ENCODE results near the gene TMUB2. TPM values are rescaled to one million over a fixed set of nuclear protein-coding genes. Genes with fewer than 3 reads are reported as not detected.
A peak's percentile ranks its signal among the peaks of the same experiment; 100 is the strongest.

Gene TMUB2
- total RNA-seq, 1 experiment from 2014 or later: 25.1 TPM

DNA sequence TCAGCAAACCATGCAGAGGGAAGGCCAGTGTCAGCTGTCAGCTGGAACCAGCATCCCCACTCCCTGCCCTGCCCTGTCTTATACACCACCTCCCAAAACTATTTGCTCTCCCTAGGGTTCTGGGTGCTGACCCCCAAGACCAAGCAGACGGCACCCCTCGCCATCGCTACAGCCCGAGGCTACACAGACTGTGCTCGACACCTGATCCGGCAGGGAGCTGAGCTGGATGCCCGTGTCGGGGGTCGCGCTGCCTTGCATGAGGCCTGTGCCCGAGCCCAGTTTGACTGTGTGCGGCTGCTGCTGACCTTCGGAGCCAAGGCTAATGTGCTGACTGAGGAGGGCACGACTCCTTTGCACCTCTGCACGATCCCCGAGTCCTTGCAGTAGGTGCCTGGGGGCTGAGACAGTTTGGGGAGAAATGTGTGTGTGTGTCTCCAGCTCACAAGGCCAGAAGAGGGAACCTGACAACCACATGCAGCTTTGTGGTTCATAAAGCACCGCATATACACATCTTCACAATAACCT lies 14.8 kb upstream of the TMUB2 start:
- H3K27ac ChIP-seq (ENCODE audit: low read depth, low read length): no peak overlapping the region
- no peak for DNase-seq (ENCODE audit: low read depth, low spot score)
- H3K4me1 ChIP-seq (ENCODE audit: control insufficient read depth in 1 of 2, insufficient read depth in 2 of 2, low read length in 2 of 2): peaks cover 0 to 13% of the 10 kb centered on the region in 2 experiments; a peak in 2 of 4 replicates
- ATAC-seq: no peak
- no peak overlapping the region for H3K4me2 ChIP-seq (ENCODE audit: low read length)
- ChIA-PET RAD21 (ENCODE audit: low non-redundant PET in 1 of 2, low total read pairs in 2 of 2, uncharacterized antibody in 2 of 2, unreplicated experiment in 2 of 2) (no interaction called here), CTCF (no interaction called here), POLR2A (interaction anchor here (1.1 to 1.3 kb wide), 2 partner anchors 13 to 17 kb away, joined by 3 to 4 read pairs; no protein-coding TSS in a partner anchor)
- H3K36me3 ChIP-seq (ENCODE audit: control insufficient read depth in 1 of 2, insufficient read depth in 2 of 2, low read length in 2 of 2): peaks cover 0 to 3% of the 10 kb centered on the region in 2 experiments; a peak in 1 of 4 replicates
- H4K20me1 ChIP-seq (ENCODE audit: insufficient read depth): no peaks in the 10 kb centered on the region
- no peaks in the 10 kb centered on the region for H3K27me3 ChIP-seq (ENCODE audit: insufficient read depth, low read length)
- TF ChIP-seq, protein P1, sequence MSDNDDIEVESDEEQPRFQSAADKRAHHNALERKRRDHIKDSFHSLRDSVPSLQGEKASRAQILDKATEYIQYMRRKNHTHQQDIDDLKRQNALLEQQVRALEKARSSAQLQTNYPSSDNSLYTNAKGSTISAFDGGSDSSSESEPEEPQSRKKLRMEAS (IDR thresholded peaks at IDR 0.05): no peak
- no peak for TF ChIP-seq TCF7L2 (IDR thresholded peaks at IDR 0.05; ENCODE audit: borderline replicate concordance, extremely low read depth, insufficient read depth, insufficient read length)
- TF ChIP-seq EGR1 (IDR thresholded peaks at IDR 0.05; ENCODE audit: low read depth): no peak
- TF ChIP-seq SRF (IDR thresholded peaks at IDR 0.05; ENCODE audit: low read depth): no peak
- TF ChIP-seq POLR2AphosphoS5 (IDR thresholded peaks at IDR 0.05; ENCODE audit: low read depth, low read length): 0 out of 2 replicates have a peak, but pooled peaks have one; percentile 6
- no peaks in the 10 kb centered on the region for H3K9me3 ChIP-seq (ENCODE audit: control insufficient read depth in 1 of 2, insufficient read depth in 1 of 2, low read depth in 1 of 2, low read length in 2 of 2)
- intact Hi-C loops (cut with micrococcal nuclease): no loop called here
- H3K4me3 ChIP-seq (replicated peaks in 1 of 2; ENCODE audit: low read depth in 1 of 2, low read length in 2 of 2): no peak overlapping the region
- H3K9me2 ChIP-seq (ENCODE audit: insufficient read depth): no peaks in the 10 kb centered on the region
- H3K79me2 ChIP-seq (ENCODE audit: insufficient read depth, low read length): no peaks in the 10 kb centered on the region
- no peak overlapping the region for H3K9ac ChIP-seq (ENCODE audit: low read length)
- no TSS peak for BruUV-seq (replicated peaks)
- no peak overlapping the region for H2AFZ ChIP-seq (ENCODE audit: low read depth, low read length, poor library complexity, severe bottlenecking)

GRCh38 chr17:44174427-44174826 lies 12.3 kb upstream of the TMUB2 start:
- no peak for ATAC-seq
- no peak overlapping the region for H3K27ac ChIP-seq (ENCODE audit: low read depth, low read length)
- no peak overlapping the region for H3K4me3 ChIP-seq (replicated peaks in 1 of 2; ENCODE audit: low read depth in 1 of 2, low read length in 2 of 2)
- peaks cover 6 to 9% of the 10 kb centered on the region in 2 experiments; a peak in 3 of 4 replicates for H3K36me3 ChIP-seq (ENCODE audit: control insufficient read depth in 1 of 2, insufficient read depth in 2 of 2, low read length in 2 of 2)
- no peaks in the 10 kb centered on the region for H3K79me2 ChIP-seq (ENCODE audit: insufficient read depth, low read length)
- no peaks in the 10 kb centered on the region for H4K20me1 ChIP-seq (ENCODE audit: insufficient read depth)
- no peak overlapping the region for H3K9ac ChIP-seq (ENCODE audit: low read length)
- TF ChIP-seq SP1 (IDR thresholded peaks at IDR 0.05; ENCODE audit: low read depth): no peak
- no peak for TF ChIP-seq ZNF274 (IDR thresholded peaks at IDR 0.05; ENCODE audit: low read depth, low read length)
- no peak for TF ChIP-seq RAD21 (IDR thresholded peaks at IDR 0.05; ENCODE audit: low read depth)
- no peak for TF ChIP-seq EZH2phosphoT487 (IDR thresholded peaks at IDR 0.05; ENCODE audit: borderline replicate concordance)
- TF ChIP-seq EZH2 (IDR thresholded peaks at IDR 0.05): no peak
- TF ChIP-seq POLR2A (IDR thresholded peaks at IDR 0.05; ENCODE audit: borderline replicate concordance, extremely low read depth, insufficient read depth, insufficient read length): no peak
- TF ChIP-seq CEBPB (IDR thresholded peaks at IDR 0.05; ENCODE audit: low read depth): no peak
- TF ChIP-seq ATF3 (IDR thresholded peaks at IDR 0.05): no peak
- TF ChIP-seq, protein P2, sequence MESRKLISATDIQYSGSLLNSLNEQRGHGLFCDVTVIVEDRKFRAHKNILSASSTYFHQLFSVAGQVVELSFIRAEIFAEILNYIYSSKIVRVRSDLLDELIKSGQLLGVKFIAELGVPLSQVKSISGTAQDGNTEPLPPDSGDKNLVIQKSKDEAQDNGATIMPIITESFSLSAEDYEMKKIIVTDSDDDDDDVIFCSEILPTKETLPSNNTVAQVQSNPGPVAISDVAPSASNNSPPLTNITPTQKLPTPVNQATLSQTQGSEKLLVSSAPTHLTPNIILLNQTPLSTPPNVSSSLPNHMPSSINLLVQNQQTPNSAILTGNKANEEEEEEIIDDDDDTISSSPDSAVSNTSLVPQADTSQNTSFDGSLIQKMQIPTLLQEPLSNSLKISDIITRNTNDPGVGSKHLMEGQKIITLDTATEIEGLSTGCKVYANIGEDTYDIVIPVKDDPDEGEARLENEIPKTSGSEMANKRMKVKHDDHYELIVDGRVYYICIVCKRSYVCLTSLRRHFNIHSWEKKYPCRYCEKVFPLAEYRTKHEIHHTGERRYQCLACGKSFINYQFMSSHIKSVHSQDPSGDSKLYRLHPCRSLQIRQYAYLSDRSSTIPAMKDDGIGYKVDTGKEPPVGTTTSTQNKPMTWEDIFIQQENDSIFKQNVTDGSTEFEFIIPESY (IDR thresholded peaks at IDR 0.05; ENCODE audit: extremely low read depth, insufficient replicate concordance, low read length): no peak
- TF ChIP-seq ELF1 (IDR thresholded peaks at IDR 0.05; ENCODE audit: borderline replicate concordance, low read depth): no peak
- TF ChIP-seq SRF (IDR thresholded peaks at IDR 0.05; ENCODE audit: low read depth): no peak
- no peak for TF ChIP-seq CBX3 (IDR thresholded peaks at IDR 0.05; ENCODE audit: low read depth)
- no peaks in the 10 kb centered on the region for H3K27me3 ChIP-seq (ENCODE audit: insufficient read depth, low read length)
- H3K4me1 ChIP-seq (ENCODE audit: control insufficient read depth in 1 of 2, insufficient read depth in 2 of 2, low read length in 2 of 2): peaks cover 0 to 7% of the 10 kb centered on the region in 2 experiments; a peak in 1 of 4 replicates
- CTCF ChIA-PET: interaction anchor here (1.2 kb wide), 1 partner anchor 11 kb away, joined by 3 read pairs; no protein-coding TSS in a partner anchor
- H3K9me3 ChIP-seq (ENCODE audit: control insufficient read depth in 1 of 2, insufficient read depth in 1 of 2, low read depth in 1 of 2, low read length in 2 of 2): no peaks in the 10 kb centered on the region
- H2AFZ ChIP-seq (ENCODE audit: low read depth, low read length, poor library complexity, severe bottlenecking): no peak overlapping the region
- POLR2A ChIA-PET: no interaction called here
- no peaks in the 10 kb centered on the region for H3K9me2 ChIP-seq (ENCODE audit: insufficient read depth)
- intact Hi-C loops (cut with micrococcal nuclease): no loop called here
- H3K4me2 ChIP-seq (ENCODE audit: low read length): no peak overlapping the region
- DNase-seq (ENCODE audit: low read depth, low spot score): no peak
- no TSS peak for BruUV-seq (replicated peaks)
- RAD21 ChIA-PET (ENCODE audit: low non-redundant PET in 1 of 2, low total read pairs in 2 of 2, uncharacterized antibody in 2 of 2, unreplicated experiment in 2 of 2): no interaction called here
